ENCODE measurements around the gene NLGN1. TPM values are rescaled to one million over a fixed set of nuclear protein-coding genes. Genes with fewer than 3 reads are reported as not detected.

NLGN1 gene
- total and polyA plus RNA-seq, 8 donors: 3.1 to 11.9 (median 8.0) TPM

- no peak overlapping the region for H3K27ac ChIP-seq
- H3K9me3 ChIP-seq: no peaks in the 10 kb centered on the region
- TF ChIP-seq CTCF (IDR thresholded peaks at IDR 0.05): no peak
- intact Hi-C loops (cut with DNase I): no loop called here
- ATAC-seq (no peak), DNase-seq (no peak)
- no peak overlapping the region for H3K4me3 ChIP-seq
- H3K4me1 ChIP-seq: no peaks in the 10 kb centered on the region
- no peaks in the 10 kb centered on the region for H3K36me3 ChIP-seq
- peaks cover 0 to 16% of the 10 kb centered on the region in 2 donors for H3K27me3 ChIP-seq
Observed at GRCh38 chr3:173404156-173404555, 6.6 kb downstream of the NLGN1 start.

GRCh38 chr3:173410436-173410835, 12.9 kb downstream of the NLGN1 start:
- no peak for TF ChIP-seq CTCF (IDR thresholded peaks at IDR 0.05)
- ATAC-seq (no peak), DNase-seq (no peak)
- no peaks in the 10 kb centered on the region for H3K36me3 ChIP-seq
- no peaks in the 10 kb centered on the region for H3K27me3 ChIP-seq
- no peak overlapping the region for H3K4me3 ChIP-seq
- H3K27ac ChIP-seq: no peak overlapping the region
- intact Hi-C loops (cut with DNase I): no loop called here
- H3K9me3 ChIP-seq: no peaks in the 10 kb centered on the region
- peaks cover 3 to 6% of the 10 kb centered on the region in 2 donors for H3K4me1 ChIP-seq

GRCh38 chr3:173410849-173411248, 13.3 kb downstream of the NLGN1 start:
- Histone ChIP-seq H3K27me3 (no peaks in the 10 kb centered on the region), H3K4me3 (no peak overlapping the region), H3K36me3 (no peaks in the 10 kb centered on the region), H3K4me1 (peaks cover 3 to 6% of the 10 kb centered on the region in 2 donors), H3K9me3 (no peaks in the 10 kb centered on the region), H3K27ac (no peak overlapping the region)
- intact Hi-C loops (cut with DNase I): no loop called here
- ATAC-seq (peak; percentile 76), DNase-seq (peak in 2 of 4 donors; percentile 33 to 43)
- no peak for TF ChIP-seq CTCF (IDR thresholded peaks at IDR 0.05)

- Histone ChIP-seq H3K9me3 (no peaks in the 10 kb centered on the region), H3K4me1 (peaks cover 3 to 6% of the 10 kb centered on the region in 2 donors), H3K4me3 (no peak overlapping the region), H3K27ac (no peak overlapping the region), H3K36me3 (no peaks in the 10 kb centered on the region), H3K27me3 (no peaks in the 10 kb centered on the region)
- ATAC-seq (peak; percentile 89), DNase-seq (peak in 3 of 4 donors; percentile 41 to 89 (median 80))
- TF ChIP-seq CTCF (IDR thresholded peaks at IDR 0.05): no peak
- intact Hi-C loops (cut with DNase I): no loop called here
Observed at GRCh38 chr3:173411375-173411973, 13.9 kb downstream of the NLGN1 start.

- no peak for TF ChIP-seq CTCF (IDR thresholded peaks at IDR 0.05)
- DNase-seq: no peak
- no peak overlapping the region for H3K4me3 ChIP-seq
- intact Hi-C loops (cut with DNase I): no loop called here
- H3K36me3 ChIP-seq: no peaks in the 10 kb centered on the region
- H3K27ac ChIP-seq: no peak overlapping the region
- no peaks in the 10 kb centered on the region for H3K9me3 ChIP-seq
- no peak for ATAC-seq
- H3K27me3 ChIP-seq: no peaks in the 10 kb centered on the region
- peaks cover 1 to 3% of the 10 kb centered on the region in 2 donors for H3K4me1 ChIP-seq
Observed at GRCh38 chr3:173416070-173416469, 18.5 kb downstream of the NLGN1 start.
